ENCODE data around the gene SLC35E2B.
A peak's percentile ranks its signal among the peaks of the same experiment; 100 is the strongest.
"Not testable (repeated sequence)": the region's sequence is repeated elsewhere in the genome, so short reads cannot be mapped to it uniquely, and the experiment has no call there.

The SLC35E2B gene

DNA sequence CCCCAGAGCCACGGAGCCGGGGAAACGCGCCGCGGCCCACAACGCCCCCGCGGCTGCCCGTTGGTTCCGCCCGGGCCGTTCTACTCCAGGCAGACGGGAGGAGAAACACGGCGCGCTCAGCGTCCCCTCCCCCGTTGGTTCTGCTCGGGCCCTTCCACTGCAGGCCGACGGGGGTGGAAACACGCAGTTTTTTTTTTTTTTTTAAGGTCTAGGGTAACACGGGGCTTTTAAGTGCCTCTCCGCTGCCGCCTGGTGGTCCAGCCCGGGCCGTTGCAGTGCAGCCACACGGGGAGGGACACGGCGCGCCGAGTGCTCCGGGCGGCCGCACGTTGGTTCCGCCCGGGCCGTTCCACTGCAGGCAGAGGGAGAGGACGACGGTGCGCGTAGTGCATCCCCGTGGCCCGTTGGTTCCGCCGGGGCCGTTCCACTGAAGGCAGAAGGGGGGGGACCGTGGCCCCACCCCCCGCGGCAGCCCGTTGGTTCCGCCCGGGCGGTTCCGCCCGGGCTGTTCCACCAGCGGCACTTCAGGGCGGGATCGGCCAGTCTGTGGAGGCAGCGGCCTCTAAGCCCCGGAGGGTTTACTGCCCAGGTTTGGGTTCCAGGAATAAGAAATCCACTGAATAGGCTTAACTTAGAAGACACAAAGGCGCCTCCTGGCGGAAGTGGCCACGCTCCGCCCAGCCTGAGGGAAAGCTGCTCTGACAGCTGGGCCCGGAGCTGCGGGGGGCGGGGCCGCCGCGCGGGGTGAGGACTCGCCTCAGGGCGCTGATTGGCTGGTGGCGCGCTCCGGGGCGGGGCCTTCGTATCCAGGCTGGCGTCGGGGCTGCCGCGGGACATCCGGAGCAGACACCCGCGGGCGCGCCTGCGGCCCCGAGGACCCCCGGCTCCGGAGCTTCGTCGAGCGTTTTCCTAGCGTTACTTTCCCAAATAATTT lies at the start of gene SLC35E2B:
Gene SLC35E2B, minus strand, starts transcription at position 82 of the 934 bp plus-strand sequence. CDS start 16,096 bp downstream, outside the sequence.
- H3K4me3 ChIP-seq (ENCODE audit: low read depth, low read length) = peak within 1 kb of the TSS; percentile 60
- peak; percentile 96 for DNase-seq (ENCODE audit: low read depth)

DNA sequence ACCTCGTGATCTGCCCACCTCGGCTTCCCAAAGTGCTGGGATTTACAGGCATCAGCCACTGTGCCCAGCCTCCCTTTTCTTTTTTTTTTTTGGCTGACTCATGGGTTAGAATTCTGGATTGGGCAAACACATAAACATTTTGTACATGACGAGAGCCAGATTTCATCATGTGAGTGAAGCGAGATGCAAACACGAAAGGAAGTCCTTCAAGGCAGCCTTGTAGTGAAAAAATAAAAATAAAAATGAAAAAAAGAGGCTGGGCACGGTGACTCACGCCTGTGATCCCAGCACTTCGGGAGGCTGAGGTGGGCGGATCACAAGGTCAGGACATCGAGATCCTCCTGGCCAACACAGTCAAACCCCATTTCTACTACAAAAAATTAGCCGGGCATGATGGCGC lies 48.4 kb upstream of the SLC35E2B start:
- H3K4me3 ChIP-seq (ENCODE audit: low read depth, low read length); DNase-seq (ENCODE audit: low read depth): not testable (repeated sequence)

DNA sequence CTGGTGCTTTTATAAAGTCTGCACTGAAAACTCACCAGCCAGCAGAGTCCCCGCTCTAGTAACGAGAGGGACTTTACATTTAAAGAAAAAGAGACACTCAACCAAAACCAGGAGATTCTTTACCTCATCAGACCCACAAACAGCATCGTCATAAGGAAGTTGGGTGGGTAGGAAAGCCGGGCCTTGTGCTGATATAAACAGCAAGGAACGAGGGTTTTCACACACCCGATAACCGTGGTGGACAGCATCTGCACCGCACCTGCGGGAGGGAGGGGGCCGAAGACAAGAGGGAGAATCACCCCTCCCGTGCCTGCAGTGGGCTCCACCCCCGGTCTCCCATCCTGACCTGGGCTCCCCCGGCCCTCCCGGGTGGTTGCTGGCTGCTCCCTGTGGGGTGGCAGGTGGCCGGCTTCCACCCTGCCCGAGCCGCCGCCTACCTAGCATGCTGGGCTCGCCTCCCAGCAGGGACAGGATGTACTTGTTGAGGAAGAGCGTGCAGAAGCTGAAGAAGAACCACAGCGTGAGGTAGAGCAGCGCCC lies 46.3 kb upstream of the SLC35E2B start:
- not testable (repeated sequence) for DNase-seq (ENCODE audit: low read depth); H3K4me3 ChIP-seq (ENCODE audit: low read depth, low read length)

DNA sequence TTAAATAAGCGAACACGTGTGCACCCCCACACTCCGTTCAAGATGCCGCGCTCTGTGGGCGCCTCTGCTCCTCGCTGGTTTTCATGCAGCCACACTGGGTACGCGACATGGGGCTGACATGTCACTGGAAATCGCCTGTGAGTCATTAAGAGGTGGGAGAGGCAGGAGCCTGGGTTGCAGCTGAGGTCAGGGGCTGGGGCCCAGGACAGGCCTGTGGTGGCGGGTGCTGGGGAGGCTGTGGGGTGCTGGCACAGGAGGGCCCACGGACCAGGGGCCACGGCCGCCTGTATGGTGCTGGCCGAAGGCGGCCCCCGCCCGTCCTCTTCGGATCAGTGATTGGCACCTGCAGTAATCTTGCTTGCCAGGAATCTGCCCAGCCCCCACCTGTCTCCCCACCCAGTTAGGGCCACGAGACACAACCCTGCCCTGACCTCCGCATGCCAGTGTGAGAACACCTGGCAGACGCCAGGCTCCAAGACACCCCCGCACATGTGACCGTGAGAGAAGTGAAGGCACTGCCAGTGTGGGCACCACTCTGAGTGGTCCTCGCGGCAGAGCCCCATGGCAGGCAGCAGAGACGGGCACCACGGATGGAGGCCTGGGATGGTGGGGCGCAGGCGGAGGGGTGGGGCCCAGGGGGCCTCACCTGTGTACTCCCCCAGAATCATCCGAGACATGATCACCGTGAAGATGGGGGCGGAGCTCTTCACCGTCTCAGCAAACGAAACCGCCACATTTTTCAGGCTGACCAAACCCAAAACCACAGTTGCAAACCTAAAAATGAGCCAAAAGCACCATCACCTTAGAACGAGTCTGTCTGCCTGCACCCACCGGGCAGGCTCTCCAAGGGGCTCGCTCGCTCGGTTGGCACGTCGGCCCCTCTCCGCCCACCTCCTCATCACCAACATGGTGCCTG lies 45.3 kb upstream of the SLC35E2B start:
- not testable (repeated sequence) for H3K4me3 ChIP-seq (ENCODE audit: low read depth, low read length); DNase-seq (ENCODE audit: low read depth)

DNA sequence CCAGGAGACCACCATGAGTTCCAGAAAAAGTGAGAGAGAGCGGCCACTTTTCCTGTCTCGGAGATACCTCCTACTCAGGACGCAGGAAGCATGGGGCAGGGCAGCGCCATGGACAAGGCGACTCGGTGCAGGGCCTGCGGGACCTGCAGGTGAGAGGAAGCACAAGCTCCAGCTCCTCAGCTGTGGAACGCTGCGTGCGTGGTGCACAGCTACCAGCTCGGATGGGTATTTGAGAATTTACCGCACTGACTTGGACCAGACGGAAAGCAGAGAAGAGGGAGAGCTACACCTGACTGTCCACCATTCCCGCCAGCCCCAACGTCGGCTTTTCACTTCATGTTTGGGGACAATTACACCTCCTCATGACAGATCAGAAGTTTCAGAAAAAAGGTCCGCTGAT lies 39.8 kb upstream of the SLC35E2B start:
- no peak for DNase-seq (ENCODE audit: low read depth)
- H3K4me3 ChIP-seq (ENCODE audit: low read depth, low read length) = no peak overlapping the region
- TF ChIP-seq, protein P1, sequence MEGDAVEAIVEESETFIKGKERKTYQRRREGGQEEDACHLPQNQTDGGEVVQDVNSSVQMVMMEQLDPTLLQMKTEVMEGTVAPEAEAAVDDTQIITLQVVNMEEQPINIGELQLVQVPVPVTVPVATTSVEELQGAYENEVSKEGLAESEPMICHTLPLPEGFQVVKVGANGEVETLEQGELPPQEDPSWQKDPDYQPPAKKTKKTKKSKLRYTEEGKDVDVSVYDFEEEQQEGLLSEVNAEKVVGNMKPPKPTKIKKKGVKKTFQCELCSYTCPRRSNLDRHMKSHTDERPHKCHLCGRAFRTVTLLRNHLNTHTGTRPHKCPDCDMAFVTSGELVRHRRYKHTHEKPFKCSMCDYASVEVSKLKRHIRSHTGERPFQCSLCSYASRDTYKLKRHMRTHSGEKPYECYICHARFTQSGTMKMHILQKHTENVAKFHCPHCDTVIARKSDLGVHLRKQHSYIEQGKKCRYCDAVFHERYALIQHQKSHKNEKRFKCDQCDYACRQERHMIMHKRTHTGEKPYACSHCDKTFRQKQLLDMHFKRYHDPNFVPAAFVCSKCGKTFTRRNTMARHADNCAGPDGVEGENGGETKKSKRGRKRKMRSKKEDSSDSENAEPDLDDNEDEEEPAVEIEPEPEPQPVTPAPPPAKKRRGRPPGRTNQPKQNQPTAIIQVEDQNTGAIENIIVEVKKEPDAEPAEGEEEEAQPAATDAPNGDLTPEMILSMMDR (IDR thresholded peaks at IDR 0.05; ENCODE audit: insufficient read depth, low read depth, low read length, missing control alignments) = no peak

DNA sequence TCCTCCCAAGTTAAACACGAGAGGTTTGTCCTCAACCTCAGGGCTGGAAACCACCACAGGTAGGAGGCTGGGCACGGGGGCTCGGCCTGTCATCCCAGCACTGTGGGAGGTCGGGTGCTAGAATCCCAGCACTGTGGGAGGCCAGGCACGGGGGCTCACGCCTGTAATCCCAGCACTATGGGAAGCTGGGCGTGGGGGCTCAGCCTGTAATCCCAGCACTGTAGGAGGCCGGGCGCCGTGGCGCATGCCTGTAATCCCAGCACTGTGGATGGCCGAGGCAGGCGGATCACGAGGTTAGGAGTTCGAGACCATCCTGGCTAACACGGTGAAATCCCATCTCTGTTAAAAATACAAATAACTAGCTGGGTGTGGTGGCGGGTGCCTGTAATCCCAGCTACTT lies 38.3 kb upstream of the SLC35E2B start:
- DNase-seq (ENCODE audit: low read depth) = no peak
- TF ChIP-seq, protein P1 (IDR thresholded peaks at IDR 0.05; ENCODE audit: insufficient read depth, low read depth, low read length, missing control alignments) = no peak
- H3K4me3 ChIP-seq (ENCODE audit: low read depth, low read length) = no peak overlapping the region

DNA sequence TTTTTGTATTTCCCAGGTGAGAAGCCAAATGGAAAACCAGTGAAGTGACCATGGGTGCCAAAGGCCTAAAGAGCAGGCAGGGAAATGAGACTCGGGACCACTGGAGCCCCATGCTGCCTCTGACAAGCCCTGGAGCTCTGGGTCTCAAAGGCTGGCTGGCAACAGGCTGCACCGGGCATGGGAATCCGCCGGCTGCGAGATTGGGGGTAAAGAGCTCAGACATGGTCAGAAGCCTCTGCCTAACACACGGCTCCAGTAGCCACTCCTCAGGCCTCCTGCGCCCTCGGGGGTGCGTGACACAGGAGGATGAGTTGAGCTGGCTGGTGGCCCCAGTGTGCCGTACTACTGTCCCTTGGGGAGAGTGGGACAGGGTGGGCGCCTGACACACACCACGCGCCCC lies 37.6 kb upstream of the SLC35E2B start:
- DNase-seq (ENCODE audit: low read depth); H3K4me3 ChIP-seq (ENCODE audit: low read depth, low read length): not testable (repeated sequence)

DNA sequence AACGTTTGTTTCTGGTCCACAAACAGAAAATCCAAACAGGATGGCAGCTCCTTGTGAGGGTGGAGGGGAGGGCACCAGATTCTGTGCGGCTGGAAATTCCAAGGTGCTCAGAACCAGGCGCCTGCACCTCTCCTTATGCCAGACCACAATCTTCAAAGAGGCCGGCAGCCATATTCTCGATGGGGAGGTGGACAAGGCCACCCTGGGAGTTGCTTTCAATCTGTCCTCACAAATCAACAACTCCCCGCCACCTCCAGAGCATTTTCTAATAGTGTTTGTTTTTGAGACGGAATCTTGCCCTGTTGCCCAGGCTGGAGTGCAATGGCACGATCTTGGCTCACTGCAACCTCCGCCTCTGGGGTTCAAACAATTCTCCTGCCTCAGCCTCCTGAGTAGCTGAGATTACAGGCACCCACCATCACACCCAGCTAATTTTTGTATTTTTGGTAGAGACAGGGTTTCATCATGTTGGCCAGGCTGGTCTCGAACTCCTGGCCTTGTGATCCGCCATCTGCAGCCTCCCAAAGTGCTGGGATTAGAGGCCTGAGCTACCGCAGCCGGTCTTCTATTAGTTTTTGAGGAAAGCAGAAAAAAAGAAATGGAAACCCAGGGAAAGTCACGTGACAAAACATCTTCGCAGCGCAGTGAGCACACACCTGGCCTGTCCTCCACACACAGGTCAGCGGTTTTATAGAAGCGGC lies 36.7 kb upstream of the SLC35E2B start:
- not testable (repeated sequence) for H3K4me3 ChIP-seq (ENCODE audit: low read depth, low read length); DNase-seq (ENCODE audit: low read depth)

DNA sequence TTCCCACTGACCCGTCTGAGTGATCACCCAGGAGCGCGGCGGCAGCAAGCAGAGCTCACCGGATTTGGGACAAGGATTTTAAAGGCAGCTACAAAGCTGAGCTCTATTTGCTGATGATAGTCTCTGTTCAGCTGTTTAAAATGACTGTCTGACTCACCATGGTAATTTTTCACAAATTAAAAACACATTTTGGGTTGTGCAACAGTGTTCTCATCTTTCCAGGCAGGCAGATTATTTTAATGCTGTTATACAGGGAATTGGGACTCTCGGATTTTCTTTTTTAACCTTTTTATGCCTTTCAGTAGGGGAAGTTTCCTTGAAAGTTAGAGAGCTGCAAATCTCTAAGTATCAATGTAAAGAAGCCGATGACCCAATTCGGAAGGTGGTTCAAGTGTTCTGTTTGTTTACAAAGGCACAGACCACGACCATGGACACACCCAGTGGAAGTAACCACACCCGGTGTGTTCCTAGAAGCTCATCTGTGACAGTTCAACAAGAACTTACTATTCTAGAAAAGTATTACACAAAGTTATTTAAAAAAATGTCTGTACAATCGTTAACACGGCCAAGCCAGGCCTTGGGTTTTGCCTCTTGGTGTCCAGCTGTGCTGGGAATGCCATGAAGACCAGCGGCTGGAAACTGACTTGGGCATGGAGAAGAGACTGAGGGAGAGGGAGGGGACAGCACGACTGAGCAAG lies 35.9 kb upstream of the SLC35E2B start:
- DNase-seq (ENCODE audit: low read depth) = peak; percentile 65
- H3K4me3 ChIP-seq (ENCODE audit: low read depth, low read length) = not testable (repeated sequence)

DNA sequence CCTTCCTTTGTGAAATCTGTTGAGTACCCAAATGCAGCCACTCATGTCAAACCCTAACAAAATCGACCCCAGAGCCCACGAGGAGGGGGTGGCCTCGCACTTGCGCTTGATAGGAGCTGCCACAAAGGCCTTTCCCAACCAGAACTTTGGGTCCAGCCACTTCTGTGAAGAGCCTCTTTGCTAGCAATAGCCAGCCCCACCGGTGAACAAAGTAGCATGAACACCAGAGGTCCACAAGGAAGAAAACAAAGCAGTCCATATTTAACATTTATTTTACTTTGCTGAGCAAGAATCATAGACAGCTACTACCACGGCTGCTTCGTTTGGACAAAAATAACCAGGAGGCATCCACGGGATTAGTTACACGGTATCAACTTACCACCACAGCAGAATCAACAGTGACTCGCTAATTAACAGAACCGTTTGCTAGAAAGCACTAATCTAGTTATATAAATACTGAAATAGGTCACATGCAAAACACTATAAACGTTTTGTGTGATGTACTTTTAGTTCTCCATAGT lies 34.6 kb upstream of the SLC35E2B start:
- not testable (repeated sequence) for H3K4me3 ChIP-seq (ENCODE audit: low read depth, low read length); DNase-seq (ENCODE audit: low read depth)

DNA sequence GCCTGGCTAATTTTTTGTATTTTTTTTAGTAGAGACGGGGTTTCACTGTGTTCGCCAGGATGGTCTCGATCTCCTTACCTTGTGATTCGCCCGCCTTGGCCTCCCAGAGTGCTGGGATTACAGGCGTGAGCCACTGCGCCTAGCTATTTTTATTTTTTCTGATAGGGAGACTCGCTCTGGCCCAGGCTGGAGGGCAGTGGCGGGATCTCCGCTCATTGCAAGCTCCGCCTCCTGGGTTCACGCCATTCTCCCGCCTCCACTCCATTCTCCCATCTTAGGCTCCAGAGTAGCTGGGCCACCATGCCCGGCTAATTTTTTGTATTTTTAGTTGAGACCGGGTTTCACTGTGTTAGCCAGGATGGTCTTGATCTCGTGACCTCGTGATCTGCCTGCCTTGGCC lies 33.5 kb upstream of the SLC35E2B start:
- H3K4me3 ChIP-seq (ENCODE audit: low read depth, low read length); DNase-seq (ENCODE audit: low read depth): not testable (repeated sequence)

DNA sequence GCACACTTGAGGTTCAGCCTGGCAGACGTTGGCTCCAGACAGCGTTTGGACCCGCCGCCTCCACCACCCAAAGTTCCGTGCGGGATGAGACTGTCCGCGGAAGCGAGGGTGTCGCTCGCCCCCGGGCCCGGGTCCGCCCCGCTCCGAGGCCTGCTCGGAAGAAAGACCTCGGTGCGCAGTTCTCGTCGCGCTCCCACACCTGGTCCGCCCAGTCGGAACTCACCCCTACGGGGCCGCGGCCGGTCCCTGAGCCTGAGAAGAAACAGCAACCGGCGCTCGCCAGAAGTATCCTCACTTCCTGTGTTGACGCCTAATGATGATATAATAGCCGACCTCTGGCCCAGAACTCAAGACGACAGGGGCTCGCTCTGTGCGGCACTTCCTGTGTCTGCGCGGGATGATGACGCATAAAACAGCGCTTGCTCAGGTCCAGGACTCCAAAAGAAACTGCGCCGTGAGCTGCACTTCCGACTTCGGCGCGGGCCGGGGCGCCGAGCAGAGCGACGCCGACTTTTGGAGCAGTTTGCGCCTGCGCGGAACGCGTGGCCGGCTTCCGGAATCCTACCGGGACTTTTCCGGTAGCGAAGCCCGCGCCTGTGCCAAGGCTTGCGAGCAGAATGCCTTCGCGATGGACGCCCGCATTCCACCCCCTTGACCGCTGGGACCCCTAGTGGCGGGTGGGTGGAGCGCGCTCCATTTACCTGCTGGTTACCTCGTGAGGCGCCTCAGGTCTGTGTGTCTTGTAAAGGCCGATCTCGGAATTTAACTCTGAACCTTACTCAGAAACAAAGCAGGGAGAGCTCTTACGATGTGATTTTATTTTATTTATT lies 31.7 kb upstream of the SLC35E2B start, which contains the start of gene CDK11A:
Gene CDK11A, minus strand, starts transcription at position 323 of the 830 bp plus-strand sequence. CDS start 1,539 bp downstream, outside the sequence.
- peak; percentile 100 for DNase-seq (ENCODE audit: low read depth)
- peak within 1 kb of the TSS; percentile 73 for H3K4me3 ChIP-seq (ENCODE audit: low read depth, low read length)
